Ishikawa (cell line): ENCODE data around the gene HUS1B.

Source experiments
- CEBPB ChIP-seq: IDR thresholded peaks from 2 replicates; pipeline ENCODE4 v1.6.1; 2012
- CREB1 ChIP-seq: IDR thresholded peaks from 2 replicates; pipeline ENCODE4 v1.6.1; 2012; ENCODE audit warnings: low read depth
- EGR1 ChIP-seq: IDR thresholded peaks from 2 replicates; pipeline ENCODE4 v1.6.1; 2012
- EP300 ChIP-seq: IDR thresholded peaks from 2 replicates; pipeline ENCODE4 v1.6.1; 2012; ENCODE audit warnings: borderline replicate concordance
- FOXM1 ChIP-seq: IDR thresholded peaks from 2 replicates; pipeline ENCODE4 v1.6.1; 2012; ENCODE audit warnings: low read depth, borderline replicate concordance
- MAX ChIP-seq: IDR thresholded peaks from 2 replicates; pipeline ENCODE4 v1.6.1; 2012
- NFIC ChIP-seq: IDR thresholded peaks from 2 replicates; pipeline ENCODE4 v1.6.1; 2012
- RAD21 ChIP-seq: IDR thresholded peaks from 2 replicates; pipeline ENCODE4 v1.6.1; 2012; ENCODE audit warnings: low read depth
- REST ChIP-seq: IDR thresholded peaks from 2 replicates; pipeline ENCODE4 v1.6.1; 2012; ENCODE audit warnings: low read depth, mild to moderate bottlenecking
- TAF1 ChIP-seq: IDR thresholded peaks from 2 replicates; pipeline ENCODE4 v1.6.1; 2012; ENCODE audit warnings: low read depth, mild to moderate bottlenecking
- TCF12 ChIP-seq: IDR thresholded peaks from 2 replicates; pipeline ENCODE4 v1.6.1; 2012; ENCODE audit warnings: low read depth
- TEAD4 ChIP-seq: IDR thresholded peaks from 2 replicates; pipeline ENCODE4 v1.6.1; 2012
- USF1 ChIP-seq: IDR thresholded peaks from 2 replicates; pipeline ENCODE4 v1.6.1; 2012
- YY1 ChIP-seq: IDR thresholded peaks from 2 replicates; pipeline ENCODE4 v1.6.1; 2012; ENCODE audit warnings: low read depth
- ZBTB7A ChIP-seq: IDR thresholded peaks from 2 replicates; pipeline ENCODE4 v1.6.1; 2012; ENCODE audit warnings: low read depth

The HUS1B gene

GRCh38 chr6:656460-657252, at the start of gene HUS1B:
HUS1B (minus strand) TSS chr6:657100; CDS start chr6:656944, 156 bp downstream.
- no peak for TF ChIP-seq CEBPB
- no peak for TF ChIP-seq REST

GRCh38 chr6:706146-706545, 49.2 kb upstream of the HUS1B start:
- TF ChIP-seq TAF1 = no peak
- TF ChIP-seq REST = no peak
- TF ChIP-seq FOXM1 = no peak
- TF ChIP-seq NFIC = no peak
- TF ChIP-seq RAD21 = no peak
- no peak for TF ChIP-seq YY1
- no peak for TF ChIP-seq TEAD4
- TF ChIP-seq USF1 = no peak
- TF ChIP-seq ZBTB7A = no peak
- TF ChIP-seq CEBPB = no peak
- TF ChIP-seq CREB1 = no peak
- TF ChIP-seq EGR1 = no peak
- no peak for TF ChIP-seq MAX
- no peak for TF ChIP-seq TCF12
- no peak for TF ChIP-seq EP300

GRCh38 chr6:705047-705446, 48.1 kb upstream of the HUS1B start:
- TF ChIP-seq NFIC = no peak
- no peak for TF ChIP-seq CREB1
- TF ChIP-seq ZBTB7A = no peak
- no peak for TF ChIP-seq USF1
- no peak for TF ChIP-seq REST
- no peak for TF ChIP-seq EP300
- TF ChIP-seq TAF1 = no peak
- TF ChIP-seq TCF12 = no peak
- no peak for TF ChIP-seq MAX
- no peak for TF ChIP-seq TEAD4
- TF ChIP-seq YY1 = no peak
- no peak for TF ChIP-seq FOXM1
- no peak for TF ChIP-seq CEBPB

- TF ChIP-seq RAD21 (no peak), TAF1 (no peak), CREB1 (no peak), MAX (no peak), YY1 (no peak), EP300 (no peak), REST (no peak)
These were observed 47.1 kb upstream of the HUS1B start for GRCh38 chr6:704046-704445.
